CD4-positive, alpha-beta T cell treated with Interleukin-15 for 1 hour (primary cell): ENCODE measurements around the gene TACR2.
"Not testable (repeated sequence)": the region's sequence is repeated elsewhere in the genome, so short reads cannot be mapped to it uniquely, and the experiment has no call there.

Source experiments
- DNase-seq: peaks from one replicate; pipeline ENCODE4 v3.0.0-alpha.2; 2020

Gene TACR2

DNA sequence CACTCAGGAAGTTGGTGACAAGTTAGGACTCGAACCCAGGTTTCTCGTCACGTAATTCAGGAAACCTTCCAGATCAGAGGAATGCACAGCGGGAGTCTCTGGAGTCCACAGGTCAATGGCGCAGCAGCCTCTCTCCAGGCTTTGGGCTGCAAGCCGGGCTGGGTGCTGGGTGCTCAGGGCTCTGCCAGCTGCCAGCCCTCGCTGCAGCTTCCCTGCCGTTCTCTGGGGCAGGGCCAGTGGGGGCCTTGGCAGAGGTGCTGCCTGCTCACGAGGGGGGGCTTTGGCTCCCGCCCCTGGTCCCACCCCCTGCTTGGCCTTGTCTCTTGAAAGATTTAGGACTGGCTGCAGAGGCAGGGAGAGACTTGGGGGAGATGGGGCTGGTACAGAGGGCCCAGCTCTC, at the start of gene TACR2:
Gene TACR2 (minus strand): TSS at position 224 of the 400 bp plus-strand sequence. CDS start 595 bp downstream, outside the sequence.
- no peak for DNase-seq

DNA sequence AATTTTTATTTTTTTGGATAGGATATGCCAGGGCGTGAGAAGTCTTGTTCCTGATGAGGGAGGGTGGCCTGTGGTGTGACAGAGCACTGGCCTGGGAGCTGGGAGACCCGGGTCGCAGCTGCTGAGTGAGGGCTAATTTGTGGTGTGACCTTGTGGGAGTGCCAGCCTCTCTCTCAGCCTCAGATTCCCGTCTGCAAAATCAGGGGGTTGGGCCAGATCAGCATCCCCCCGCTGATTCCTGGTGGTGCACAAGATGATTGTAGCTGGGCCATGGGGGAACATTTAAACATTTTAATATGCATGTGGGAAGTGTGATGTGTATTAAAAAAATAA, 49.4 kb upstream of the TACR2 start:
- no peak for DNase-seq

DNA sequence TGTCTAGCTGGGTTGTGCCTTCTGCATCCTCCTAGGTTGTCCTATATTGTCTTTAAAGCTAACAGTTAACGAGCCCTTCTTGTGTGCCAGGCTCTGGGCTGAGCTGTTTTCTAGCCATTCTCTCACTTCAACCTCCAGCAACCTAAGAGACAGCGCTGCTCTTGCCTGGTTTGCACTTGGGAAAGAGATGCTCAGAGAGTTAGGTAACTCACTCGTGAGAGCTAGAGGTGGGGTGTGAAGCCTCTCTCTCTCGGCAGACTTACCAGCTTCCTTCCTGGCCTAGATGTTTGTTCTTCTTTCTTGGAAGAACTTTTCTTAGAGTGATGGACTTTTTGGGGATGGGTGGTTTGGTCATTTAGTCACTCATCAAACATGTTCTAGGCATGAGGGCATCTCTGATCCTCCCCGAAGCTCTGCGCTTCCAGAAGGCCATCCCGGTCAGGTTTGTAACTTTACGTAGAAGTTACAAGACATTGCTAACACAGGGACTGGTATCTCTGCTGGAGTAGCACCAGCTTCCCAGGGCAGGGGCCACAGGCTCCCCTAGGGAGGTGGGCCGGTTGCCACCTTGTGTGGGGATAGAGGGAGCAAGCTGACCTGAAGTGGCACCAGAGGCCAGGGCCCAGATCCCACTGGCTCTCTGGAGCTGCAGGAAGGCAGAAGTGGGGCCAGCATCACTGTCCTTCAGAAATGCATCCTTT, 48.9 kb upstream of the TACR2 start:
- no peak for DNase-seq

DNA sequence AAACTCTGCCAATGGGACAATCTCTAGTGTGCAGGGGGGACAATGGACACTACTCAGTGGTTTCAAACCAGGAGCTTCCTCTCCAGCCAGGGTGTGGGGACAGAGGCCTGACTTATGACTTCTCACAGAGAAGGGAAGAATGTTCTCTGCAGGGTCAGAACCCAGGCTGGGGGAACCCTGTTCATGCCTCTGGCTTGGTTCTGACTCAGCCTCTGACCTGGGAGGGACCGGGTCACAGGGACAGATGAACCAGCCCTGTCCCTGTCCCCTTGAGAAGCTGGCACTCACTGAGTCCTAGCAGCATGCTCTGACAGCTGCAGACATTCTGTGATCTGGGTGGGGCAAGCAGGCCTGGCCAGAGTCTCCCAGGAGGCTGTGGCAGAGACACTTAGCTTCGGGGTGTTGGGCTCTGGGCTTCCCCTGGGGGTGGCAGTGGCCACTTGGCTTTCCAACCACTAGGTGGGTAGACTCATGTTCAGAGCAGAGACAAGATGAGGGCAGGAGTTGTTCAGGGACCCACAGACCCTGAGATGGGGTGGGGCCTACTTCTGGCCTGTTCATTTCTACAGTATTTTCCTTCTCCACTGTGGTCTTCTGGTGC, 48.2 kb upstream of the TACR2 start:
- no peak for DNase-seq

DNA sequence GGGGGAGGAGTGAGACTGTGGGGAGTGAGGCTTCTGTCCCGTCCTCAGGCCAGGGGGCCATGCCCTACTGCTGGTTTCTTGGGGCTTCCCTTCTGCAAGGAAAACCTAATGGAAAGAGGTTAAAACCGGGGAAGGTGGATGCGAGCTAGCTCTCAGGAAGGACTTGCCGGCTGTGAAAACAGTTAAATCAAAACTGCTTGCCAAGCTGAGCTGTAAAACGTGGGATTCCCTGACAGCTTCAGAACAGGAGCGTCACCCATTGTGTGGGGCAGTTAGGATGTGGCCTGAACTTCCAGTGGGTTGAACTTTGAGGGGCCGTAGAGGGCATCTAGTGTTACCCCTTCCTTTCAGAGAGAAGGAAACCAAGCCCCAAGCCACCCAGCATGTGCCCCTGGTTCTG, 47.7 kb upstream of the TACR2 start:
- no peak for DNase-seq

DNA sequence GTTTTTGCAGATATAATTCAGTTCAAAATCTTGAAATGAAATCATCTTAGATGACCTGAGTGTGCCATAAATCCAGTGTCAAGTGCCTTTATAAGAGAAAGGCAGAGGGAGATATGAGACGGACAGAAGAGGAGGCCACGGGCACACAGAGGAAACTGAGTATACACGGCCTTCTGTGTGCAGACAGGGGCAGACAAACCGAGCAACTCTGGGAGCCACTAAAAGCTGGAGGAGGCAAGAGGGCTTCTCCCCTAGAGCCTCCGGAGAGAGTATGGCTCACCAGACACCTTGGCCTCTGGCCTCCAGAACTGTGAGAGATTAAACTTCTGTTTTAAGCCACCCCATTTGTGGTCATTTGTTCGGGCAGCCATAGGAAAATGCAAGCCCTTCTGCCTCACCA, 47.2 kb upstream of the TACR2 start:
- DNase-seq, result no peak

DNA sequence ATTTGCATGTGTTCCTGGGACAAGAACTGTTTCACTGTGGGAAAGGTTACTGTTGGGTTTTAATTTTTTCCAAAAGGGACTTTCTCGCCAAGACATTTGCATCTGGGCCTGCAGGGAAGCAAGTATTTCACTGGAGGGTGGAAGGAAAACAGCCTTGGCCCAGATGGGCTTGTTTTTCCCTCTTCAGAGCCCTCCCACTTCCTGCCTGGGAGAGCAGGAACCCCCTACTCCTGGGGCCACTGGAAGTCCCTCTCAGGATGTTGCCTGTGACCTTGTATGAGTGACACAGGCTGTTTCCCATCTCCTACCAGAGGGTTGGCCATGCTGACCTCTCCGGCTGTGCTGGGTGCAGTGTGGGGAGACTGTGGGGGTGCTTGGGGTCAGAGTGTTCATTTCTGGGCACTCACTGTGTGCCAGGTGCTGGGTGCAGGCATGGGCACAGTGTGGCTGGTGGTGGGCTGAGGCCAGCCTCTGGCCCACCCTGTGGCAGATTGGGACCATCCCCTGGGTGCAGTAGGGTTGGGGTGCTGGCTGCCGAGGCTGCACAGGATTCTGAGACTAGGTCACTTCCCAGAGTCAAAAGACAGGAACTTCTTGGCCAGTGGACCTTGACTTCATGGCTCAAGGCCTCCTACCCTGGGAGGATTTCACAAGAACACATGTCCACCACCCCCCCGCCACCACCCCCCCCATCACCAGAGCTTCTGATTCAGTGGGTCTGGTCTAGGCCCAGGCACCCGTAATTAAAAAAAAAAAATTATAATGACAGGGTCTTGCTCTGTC, 44.7 kb upstream of the TACR2 start:
- DNase-seq, result no peak

DNA sequence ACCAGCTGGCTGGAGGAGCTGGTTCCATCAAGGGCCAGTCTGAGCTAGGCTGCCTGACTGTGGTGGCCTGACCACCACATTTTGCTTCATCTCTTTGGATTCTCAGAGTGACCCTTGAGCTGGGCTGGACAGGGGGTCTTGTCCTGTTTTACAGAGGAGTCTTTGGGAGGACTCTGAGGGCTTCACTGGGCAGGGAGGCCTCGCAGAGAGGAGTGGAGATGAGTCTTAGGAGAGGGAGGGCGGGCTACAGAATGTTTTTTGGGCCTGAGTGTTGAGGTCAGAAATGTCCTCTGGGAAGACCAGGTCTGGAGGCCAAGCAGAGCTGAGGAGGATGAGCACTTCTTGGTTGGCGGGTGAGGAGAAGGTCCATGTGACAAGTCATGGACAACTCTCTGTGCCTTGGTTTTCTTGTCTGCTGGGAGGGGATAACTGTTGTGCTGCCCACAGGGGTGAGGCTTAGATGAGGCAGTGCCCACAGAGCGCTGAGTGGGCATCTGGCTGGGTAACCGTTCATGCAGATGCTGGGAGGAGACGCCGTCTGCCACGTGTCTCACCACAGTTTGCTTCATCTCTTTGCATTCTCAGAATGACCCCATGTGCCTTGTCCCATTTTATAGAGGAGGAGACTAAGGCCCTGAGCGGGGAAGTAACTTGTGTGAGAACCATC, 44.0 kb upstream of the TACR2 start:
- no peak for DNase-seq

DNA sequence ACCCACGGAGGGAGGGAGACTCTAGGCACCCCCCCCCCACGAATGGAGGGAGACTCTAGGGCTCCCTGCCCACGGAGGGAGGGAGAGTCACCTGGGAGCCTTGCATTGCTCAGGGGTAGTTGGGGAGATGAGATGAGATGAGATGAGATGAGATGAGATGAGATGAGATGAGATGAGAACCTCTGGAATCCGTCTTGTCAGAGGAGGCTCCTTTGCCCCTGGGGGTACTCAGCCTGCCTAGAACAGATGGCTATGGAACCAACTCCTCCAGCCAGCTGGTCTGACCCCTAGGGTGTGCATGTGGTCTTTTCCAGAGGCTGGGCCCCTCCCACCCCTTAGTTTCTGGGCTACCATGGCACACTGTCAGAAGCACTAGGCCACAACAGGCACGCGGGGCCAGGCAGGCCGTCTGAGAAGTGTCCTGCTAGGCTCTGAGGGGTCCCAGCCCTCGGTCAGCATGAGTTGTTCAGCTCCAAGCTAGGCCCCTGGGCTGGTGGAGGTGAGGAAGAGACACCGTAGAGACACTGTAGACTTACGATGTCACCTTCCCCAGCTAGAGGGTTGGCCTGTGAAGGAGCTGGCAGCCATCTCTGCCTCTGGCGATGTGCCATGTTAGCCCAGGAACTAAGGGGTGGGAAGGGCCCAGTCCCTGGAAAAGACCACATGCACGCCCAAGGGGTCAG, 43.3 kb upstream of the TACR2 start:
- no peak for DNase-seq

DNA sequence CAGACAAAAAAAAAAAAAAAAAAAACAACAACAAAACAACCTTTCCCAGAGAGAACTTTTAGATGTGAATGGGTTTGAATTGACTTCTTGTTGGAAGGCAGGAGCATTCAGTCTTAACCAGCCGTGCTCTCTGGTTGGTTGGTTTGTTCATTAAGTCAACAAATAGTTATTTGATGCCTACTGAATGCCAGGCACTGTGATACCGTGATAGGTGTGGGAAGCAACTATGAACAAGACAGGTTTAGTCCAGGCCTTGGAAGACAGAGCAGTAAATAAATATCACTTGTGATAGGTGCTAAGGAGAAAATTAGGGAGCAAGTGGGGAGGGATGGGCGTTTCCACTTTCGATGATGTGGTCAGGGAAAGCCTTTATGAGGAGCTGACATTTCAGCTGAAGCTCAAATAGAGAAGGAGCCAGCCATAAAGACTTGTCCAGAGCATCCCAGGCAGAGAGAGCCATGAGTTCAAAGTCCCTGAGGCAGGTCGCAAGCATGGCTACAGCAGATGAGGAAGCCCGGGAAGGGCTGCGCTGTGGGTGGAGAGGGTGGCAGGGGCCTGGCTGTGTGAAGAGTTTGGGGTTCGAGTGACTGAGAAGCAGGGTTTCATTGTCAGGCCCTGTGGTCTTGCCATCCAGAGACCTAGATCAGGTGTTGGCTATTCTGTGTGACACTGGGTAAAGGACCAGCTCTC, 42.5 kb upstream of the TACR2 start:
- DNase-seq, result no peak

DNA sequence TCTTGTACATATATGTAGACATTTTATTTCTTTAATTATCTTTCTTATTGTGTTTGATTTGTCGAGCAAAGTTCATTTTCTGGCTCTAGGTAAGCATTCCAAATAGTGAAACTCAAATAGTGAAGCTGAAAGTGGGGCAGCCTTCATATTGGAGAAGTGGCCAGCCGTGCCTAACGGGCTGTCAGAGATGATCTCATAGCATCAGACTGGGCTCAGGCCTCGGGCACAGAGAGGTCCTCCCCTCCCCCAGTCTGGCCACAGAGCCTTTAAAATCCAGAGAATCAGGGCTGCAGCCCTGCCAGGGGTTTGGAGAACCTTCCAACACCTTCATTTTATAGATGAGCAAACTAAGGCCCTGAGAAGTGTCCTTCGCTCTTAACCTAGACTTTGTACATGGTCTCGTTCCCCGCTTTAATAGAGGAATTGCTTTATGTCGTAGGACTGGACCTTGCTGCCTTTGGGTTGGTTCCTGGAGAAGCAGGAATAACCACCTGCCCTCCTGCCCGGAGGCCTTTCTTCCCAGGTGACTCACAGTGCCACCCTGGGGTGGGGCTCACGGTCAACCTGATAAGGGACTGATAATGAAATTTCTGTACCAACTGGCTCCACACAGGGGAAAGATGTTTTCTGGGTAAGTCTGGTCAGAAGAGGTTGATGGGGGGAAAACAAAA, 41.8 kb upstream of the TACR2 start:
- no peak for DNase-seq

DNA sequence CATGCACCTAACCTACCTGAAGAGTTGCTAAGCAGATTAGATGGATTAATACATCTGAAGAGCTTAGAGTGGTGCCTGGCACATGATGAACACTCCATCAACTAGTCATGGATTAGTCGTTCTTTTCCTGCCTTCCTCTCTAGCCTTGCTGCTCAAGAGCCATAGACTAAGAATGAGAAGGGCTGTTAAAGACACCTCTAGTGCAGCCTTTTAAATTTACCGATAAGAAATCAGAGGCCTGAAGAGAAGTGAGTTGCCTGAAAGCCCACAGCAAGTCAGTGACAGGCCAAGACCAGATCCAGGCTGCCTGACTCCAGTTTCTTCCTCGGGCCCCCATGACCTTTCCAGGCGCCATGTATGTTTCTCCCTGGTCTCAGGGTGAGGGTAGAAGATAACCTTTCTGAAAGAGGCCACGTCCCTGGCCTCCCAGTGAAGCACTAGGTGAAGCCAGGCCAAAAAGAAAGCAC, 41.1 kb upstream of the TACR2 start:
- DNase-seq, result no peak

DNA sequence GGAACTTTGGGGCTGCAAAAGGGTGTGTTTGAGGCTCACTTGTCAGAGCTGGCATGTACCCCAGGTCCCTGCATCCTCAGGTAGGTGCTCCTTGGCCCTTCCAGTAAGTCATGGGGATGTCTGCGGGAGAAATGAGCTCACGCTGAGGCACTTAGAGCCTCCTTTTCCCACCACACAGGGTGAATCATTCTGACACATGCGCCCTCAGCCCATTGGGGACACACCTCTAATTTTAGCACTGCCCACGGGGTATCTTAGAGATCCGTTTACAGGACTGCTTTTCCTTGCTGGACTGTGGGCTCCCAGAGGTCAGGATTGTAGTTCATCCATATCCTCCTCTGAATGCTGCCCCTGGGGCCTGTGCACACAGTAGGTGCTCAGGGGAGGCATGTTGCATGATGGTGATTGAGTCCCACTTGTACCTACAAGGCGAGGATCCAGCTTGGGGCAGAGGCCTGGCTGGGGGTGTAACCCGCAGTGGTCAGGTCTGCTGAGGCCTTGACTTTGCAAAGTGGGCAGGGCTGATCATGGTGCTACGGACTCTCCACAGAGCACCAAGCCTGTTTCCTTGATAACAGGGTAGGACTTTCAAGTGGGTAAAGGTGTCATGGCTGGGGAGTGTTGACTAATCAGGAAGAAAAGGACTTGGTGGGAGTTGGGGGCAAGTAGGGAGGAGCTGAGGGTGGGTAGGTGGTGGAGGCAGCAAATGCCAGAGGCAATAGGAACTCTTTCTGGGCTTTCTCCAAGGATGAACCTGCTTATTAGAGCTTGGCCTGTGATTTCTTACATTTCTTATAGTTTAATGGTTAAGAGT, 40.4 kb upstream of the TACR2 start:
- DNase-seq, result no peak

DNA sequence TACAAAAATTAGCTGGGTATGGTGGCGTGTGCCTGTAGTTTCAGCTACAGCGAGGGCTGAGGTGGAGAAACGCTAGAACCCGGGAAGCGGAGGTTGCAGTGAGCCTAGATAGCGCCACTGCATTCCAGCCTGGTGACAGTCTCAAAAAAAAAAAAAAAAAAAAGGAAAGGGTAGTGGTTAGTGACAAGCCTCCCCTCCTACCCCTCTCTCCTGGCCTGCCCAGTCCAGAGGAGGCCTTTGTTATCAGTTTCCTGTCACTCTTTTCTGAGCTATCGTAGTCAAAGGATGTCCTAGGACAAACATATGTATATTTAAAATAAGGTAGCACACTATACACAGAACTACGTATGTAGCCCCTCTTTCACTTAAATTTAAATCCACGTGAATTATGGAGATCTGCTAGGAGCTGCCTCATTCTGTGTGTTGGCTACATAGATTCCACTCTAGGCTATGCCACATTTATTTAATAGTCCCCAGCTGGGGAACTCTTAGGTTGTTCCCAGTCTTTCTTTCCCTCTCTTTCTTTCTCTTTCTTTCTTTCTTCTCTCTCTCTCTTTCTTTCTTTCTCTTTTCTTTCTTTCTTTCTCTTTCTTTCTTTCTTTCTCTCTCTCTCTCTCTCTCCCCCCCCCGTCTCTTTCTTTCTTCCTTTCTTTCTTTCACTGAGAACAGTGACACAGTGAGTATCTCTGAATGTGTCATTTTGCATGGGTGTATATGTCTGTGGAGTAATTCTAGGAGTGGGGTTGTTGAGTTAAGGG, 38.5 kb upstream of the TACR2 start:
- DNase-seq, result no peak

DNA sequence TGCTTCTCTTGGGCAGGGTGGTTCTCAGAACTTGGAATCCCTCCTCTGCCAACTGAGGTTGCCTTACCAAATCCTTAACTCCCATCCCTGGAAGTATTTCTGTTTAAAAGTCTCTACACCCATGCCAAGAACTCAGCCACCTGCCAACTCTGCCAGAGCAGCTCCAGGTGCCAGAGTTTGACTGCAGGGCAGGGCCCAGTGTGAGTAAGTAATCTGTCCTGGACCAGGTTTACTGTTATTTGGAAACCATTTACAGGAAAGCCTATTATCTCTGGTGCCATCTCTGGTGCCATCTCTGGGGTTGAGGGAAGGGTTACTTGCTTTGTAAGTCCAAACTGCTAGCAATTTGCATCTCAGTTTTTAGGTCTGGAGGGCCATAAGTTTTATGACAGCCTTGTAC, 37.1 kb upstream of the TACR2 start:
- no peak for DNase-seq

DNA sequence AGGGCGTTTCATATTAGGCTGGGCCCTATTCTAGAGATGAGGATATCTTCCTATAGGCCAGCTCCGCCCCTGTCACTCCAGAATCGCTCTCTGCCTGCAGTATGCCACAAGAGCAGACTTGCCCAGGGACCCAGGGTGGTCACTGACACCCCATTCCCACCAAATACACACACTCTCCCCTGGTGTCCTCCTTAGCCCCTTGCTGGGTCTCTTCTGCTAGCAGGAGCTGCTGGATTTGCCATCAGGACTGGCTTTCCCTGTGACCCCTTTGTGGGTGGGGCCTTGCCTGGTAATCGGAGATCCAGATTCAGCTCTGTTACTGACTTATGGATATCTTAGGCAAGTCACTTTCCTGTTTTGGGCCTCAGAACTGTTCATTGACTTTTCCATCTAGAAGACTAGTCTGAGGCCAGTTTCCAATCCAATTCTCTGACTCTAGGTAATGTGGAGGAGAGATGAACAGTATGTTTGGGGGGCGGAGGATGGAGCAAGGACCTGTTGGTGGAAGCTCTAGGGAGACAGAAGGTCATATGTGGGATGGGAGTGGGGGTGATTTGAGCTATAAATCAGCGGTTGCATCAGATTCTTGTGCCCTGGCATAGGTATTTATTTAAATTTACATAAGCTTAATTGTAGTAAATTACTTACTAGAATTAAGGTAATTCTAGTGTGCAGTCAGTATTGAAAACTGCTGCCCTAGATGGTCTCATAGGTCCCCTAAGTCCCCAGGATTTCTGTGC, 36.1 kb upstream of the TACR2 start:
- DNase-seq, result no peak

DNA sequence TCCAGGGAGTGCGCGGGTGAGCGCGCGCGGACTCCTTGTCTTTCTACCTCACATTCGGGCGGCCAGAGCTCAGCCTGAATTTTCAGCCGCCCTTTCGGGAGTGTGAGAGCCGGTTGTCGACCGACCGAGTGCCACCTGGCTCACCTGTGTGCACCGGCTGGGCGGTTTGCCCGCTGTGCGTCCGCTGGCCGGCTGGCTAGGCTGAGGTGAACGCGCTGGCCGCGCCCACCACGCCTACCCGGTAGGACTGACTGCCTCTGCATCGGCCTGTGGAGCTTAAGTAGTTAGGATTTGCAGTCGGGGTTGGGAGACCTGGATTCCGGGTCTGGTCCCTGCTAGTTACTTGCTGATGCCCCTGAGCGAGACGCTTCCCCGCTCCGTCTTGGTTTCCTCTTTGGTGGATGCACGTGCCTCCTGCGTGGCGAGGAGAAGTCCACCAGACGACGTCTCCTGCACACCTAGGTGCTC, 35.1 kb upstream of the TACR2 start:
- no peak for DNase-seq

DNA sequence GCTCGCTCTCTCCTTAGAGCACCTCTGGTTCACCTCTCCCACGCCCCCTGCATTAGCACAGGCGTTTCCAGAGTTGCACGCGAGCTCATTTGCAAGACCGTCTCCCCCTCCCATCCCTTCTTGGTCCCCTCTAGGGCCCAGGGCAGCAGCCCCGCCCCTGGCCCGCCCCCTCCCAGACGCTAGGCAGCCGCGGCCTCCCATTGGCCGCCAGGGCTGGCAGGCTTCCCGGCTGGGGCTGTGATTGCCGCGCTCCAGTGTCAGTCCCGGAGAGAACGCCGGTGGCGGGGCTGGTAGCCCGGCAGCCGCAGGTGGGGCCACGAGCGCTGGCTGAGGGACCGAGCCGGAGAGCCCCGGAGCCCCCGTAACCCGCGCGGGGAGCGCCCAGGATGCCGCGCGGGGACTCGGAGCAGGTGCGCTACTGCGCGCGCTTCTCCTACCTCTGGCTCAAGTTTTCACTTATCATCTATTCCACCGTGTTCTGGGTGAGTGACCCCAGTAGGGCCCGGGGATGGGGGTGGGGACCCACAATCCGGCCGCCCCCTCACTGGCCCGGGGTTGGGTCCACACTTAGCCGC, 34.6 kb upstream of the TACR2 start, which contains the start of gene TSPAN15:
Gene TSPAN15 (plus strand): TSS at position 257 of the 575 bp plus-strand sequence. CDS start 130 bp downstream, at position 387.
- DNase-seq, result peak; percentile 78

DNA sequence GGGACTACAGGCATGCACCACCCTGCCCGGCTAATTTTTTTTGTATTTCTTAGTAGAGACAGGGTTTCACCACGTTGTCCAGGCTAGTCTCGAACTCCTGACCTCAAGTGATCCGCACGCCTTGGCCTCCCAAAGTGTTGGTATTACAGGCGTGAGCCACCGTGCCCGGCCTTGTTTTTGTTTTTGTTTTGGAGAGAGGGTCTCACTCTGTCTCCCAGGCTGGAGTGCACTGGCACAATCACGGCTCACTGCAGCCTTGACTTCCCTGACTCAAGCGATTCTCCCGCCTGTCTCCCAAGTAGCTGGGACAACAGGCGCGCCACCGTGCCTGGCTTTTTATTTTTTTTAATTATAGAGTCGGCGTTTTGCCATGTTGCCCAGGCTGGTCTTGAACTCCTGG, 33.7 kb upstream of the TACR2 start:
- not testable (repeated sequence) for DNase-seq
